H9 (cell line): Measurements from ENCODE around the gene PHACTR1. TPM values are rescaled to one million over a fixed set of nuclear protein-coding genes. Genes with fewer than 3 reads are reported as not detected.

ENCODE experiments used
- DNase-seq: peaks from one replicate; pipeline ENCODE4 v3.0.0-alpha.2; 2017
- H2AFZ ChIP-seq: one replicate; pipeline ENCODE4 v1.6.1; 2013; ENCODE audit warnings: mild to moderate bottlenecking, low read length, control low read depth, moderate library complexity
- H2AK5ac ChIP-seq: 2 replicates; pipeline ENCODE4 v1.6.1; 2013; ENCODE audit warnings: low read length, control low read depth, mixed read lengths; ENCODE audit not compliant: insufficient read length
- H2BK120ac ChIP-seq: one replicate; pipeline ENCODE4 v1.6.1; 2013; ENCODE audit warnings: low read depth, mild to moderate bottlenecking, low read length, control low read depth, inconsistent platforms; ENCODE audit not compliant: poor library complexity, severe bottlenecking
- H2BK12ac ChIP-seq: 2 replicates; pipeline ENCODE4 v1.6.1; 2013; ENCODE audit warnings: low read length, control low read depth, mixed read lengths, low read depth; ENCODE audit not compliant: insufficient read length
- H2BK15ac ChIP-seq: 2 replicates; pipeline ENCODE4 v1.6.1; 2013; ENCODE audit warnings: low read depth, low read length, control low read depth
- H2BK20ac ChIP-seq: one replicate; pipeline ENCODE4 v1.6.1; 2013; ENCODE audit warnings: low read depth, mild to moderate bottlenecking, low read length, control low read depth, inconsistent platforms; ENCODE audit not compliant: poor library complexity, severe bottlenecking
- H2BK5ac ChIP-seq: 2 replicates; pipeline ENCODE4 v1.6.1; 2013; ENCODE audit warnings: low read length, control low read depth, mixed read lengths; ENCODE audit not compliant: insufficient read length
- H3K14ac ChIP-seq: 2 replicates; pipeline ENCODE4 v1.6.1; 2013; ENCODE audit warnings: low read length, control low read depth; ENCODE audit not compliant: insufficient read depth
- H3K18ac ChIP-seq: 2 replicates; pipeline ENCODE4 v1.6.1; 2013; ENCODE audit warnings: low read depth, mild to moderate bottlenecking, mixed read lengths, low read length, control low read depth; ENCODE audit not compliant: insufficient read length
- H3K23ac ChIP-seq: 2 replicates; pipeline ENCODE4 v1.6.1; 2013; ENCODE audit warnings: low read length, control low read depth, mixed read lengths, low read depth; ENCODE audit not compliant: insufficient read length
- H3K23me2 ChIP-seq: 2 replicates; pipeline ENCODE4 v1.6.1; 2013; ENCODE audit warnings: low read depth, mild to moderate bottlenecking, mixed read lengths, low read length, control low read depth; ENCODE audit not compliant: insufficient read length, poor library complexity, severe bottlenecking
- H3K27ac ChIP-seq: 2 replicates; pipeline ENCODE4 v1.5.1; 2013; ENCODE audit warnings: low read length, control low read depth, mixed read lengths, low read depth; ENCODE audit not compliant: insufficient read length
- H3K27me3 ChIP-seq: 2 replicates; pipeline ENCODE4 v1.6.1; 2013; ENCODE audit warnings: low read length, control low read depth, inconsistent platforms; ENCODE audit not compliant: insufficient read depth
- H3K4ac ChIP-seq: 2 replicates; pipeline ENCODE4 v1.6.1; 2013; ENCODE audit warnings: low read depth, mild to moderate bottlenecking, control low read depth, inconsistent platforms, low read length, moderate library complexity
- H3K4me1 ChIP-seq: 2 replicates; pipeline ENCODE4 v1.6.1; 2013; ENCODE audit warnings: low read length, control low read depth, inconsistent platforms; ENCODE audit not compliant: insufficient read depth
- H3K4me2 ChIP-seq: 2 replicates; pipeline ENCODE4 v1.6.1; 2013; ENCODE audit warnings: low read length, control low read depth, mixed read lengths; ENCODE audit not compliant: insufficient read length, insufficient read depth
- H3K56ac ChIP-seq: 2 replicates; pipeline ENCODE4 v1.6.1; 2013; ENCODE audit warnings: low read depth, mild to moderate bottlenecking, mixed read lengths, low read length, control low read depth; ENCODE audit not compliant: insufficient read length
- H3K79me1 ChIP-seq: 2 replicates; pipeline ENCODE4 v1.6.1; 2013; ENCODE audit warnings: low read depth, mild to moderate bottlenecking, moderate library complexity, low read length, control low read depth, inconsistent platforms; ENCODE audit not compliant: insufficient read depth, poor library complexity, severe bottlenecking
- H3K79me2 ChIP-seq: 2 replicates; pipeline ENCODE4 v1.6.1; 2013; ENCODE audit warnings: low read length, control low read depth, inconsistent platforms; ENCODE audit not compliant: insufficient read depth
- H3K9ac ChIP-seq: 2 replicates; pipeline ENCODE4 v1.6.1; 2013; ENCODE audit warnings: low read length, control low read depth, mixed read lengths; ENCODE audit not compliant: insufficient read length; ENCODE audit errors: extremely low read depth
- H3K9me3 ChIP-seq: one replicate; pipeline ENCODE4 v1.6.1; 2013; ENCODE audit warnings: low read depth, low read length, inconsistent platforms; ENCODE audit not compliant: control insufficient read depth
- H3T11ph ChIP-seq: one replicate; pipeline ENCODE4 v1.6.1; 2013; ENCODE audit warnings: mild to moderate bottlenecking, low read length, control low read depth, inconsistent platforms
- H4K20me1 ChIP-seq: one replicate; pipeline ENCODE4 v1.6.1; 2013; ENCODE audit not compliant: control insufficient read depth, insufficient read length, insufficient read depth
- H4K5ac ChIP-seq: 2 replicates; pipeline ENCODE4 v1.6.1; 2013; ENCODE audit warnings: low read depth, mild to moderate bottlenecking, mixed read lengths, low read length, control low read depth; ENCODE audit not compliant: insufficient read length
- H4K8ac ChIP-seq: replicated peaks from 2 replicates; pipeline ENCODE4 v1.6.1; 2013; ENCODE audit warnings: low read length, control low read depth, mixed read lengths, low read depth; ENCODE audit not compliant: insufficient read length
- H4K91ac ChIP-seq: 2 replicates; pipeline ENCODE4 v1.6.1; 2013; ENCODE audit warnings: low read depth, mild to moderate bottlenecking, moderate library complexity, mixed read lengths, low read length, control low read depth; ENCODE audit not compliant: insufficient read length
- H3K27ac Mint-ChIP-seq, 3 experiments: 2 replicates in 2 of 3; 3 replicates in 1 of 3; pipeline ENCODE4 v1.8.0; 2020 to 2021; ENCODE audit warnings: mixed read lengths in 3 of 3, mild to moderate bottlenecking in 1 of 3, moderate library complexity in 1 of 3
- H3K27me3 Mint-ChIP-seq: 2 replicates; pipeline ENCODE4 v1.8.0; 2021; ENCODE audit warnings: low read depth, mild to moderate bottlenecking, moderate library complexity, mixed read lengths
- H3K36me3 Mint-ChIP-seq, 3 experiments: 2 replicates in 2 of 3; 3 replicates in 1 of 3; pipeline ENCODE4 v1.8.0; 2020 to 2021; ENCODE audit warnings: low read depth in 3 of 3, mixed read lengths in 3 of 3; ENCODE audit not compliant: insufficient read depth in 1 of 3
- H3K4me1 Mint-ChIP-seq, 2 experiments: 2 replicates each; pipeline ENCODE4 v1.8.0; 2020; ENCODE audit warnings: mixed read lengths in 2 of 2
- H3K4me3 Mint-ChIP-seq, 2 experiments: 2 replicates in 1 of 2; 3 replicates in 1 of 2; pipeline ENCODE4 v1.8.0; 2020 to 2021; ENCODE audit warnings: mild to moderate bottlenecking in 2 of 2, mixed read lengths in 2 of 2, moderate library complexity in 1 of 2
- H3K9me3 Mint-ChIP-seq, 2 experiments: 2 replicates in 1 of 2; 3 replicates in 1 of 2; pipeline ENCODE4 v1.8.0; 2020; ENCODE audit warnings: mild to moderate bottlenecking in 2 of 2, mixed read lengths in 2 of 2, moderate library complexity in 1 of 2
- CTCF ChIP-seq: fragments of 200-600 bp; sonication (generic); conservative IDR thresholded peaks from 3 replicates; pipeline ENCODE4 v1.8.0; 2021; ENCODE audit warnings: antibody characterized with exemption, mild to moderate bottlenecking
- WGBS: extraction: QIAGEN DNeasy Blood & Tissue Kit; methylation state at CpG from one replicate; pipeline ENCODE4 v1.1.7; 2013; ENCODE audit warnings: missing lambda C conversion rate, low lambda C conversion rate, mixed read lengths; ENCODE audit not compliant: insufficient read length; ENCODE audit errors: extremely low coverage; 5-methylcytosine and 5-hydroxymethylcytosine counted together
- total RNA-seq: library from RNA; stranded (reverse); gene quantifications from 2 replicates; pipeline ENCODE4 v1.2.1, GENCODE V29; 2021

The PHACTR1 gene
- total RNA-seq, 1 experiment from 2014 or later, result 15.9 TPM

- Mint-ChIP-seq H3K4me3 (no peak overlapping the region), H3K27ac (no peak overlapping the region), H3K27me3 (no peaks in the 10 kb centered on the region), H3K9me3 (no peaks in the 10 kb centered on the region), H3K4me1 (peaks cover 12 to 17% of the 10 kb centered on the region in 2 experiments), H3K36me3 (no peaks in the 10 kb centered on the region; a peak in 1 of 7 replicates)
- Histone ChIP-seq H3K27ac (no peak overlapping the region), H3K18ac (no peak overlapping the region), H3K9me3 (no peaks in the 10 kb centered on the region), H2BK12ac (no peak overlapping the region), H2BK5ac (no peak overlapping the region), H4K20me1 (no peaks in the 10 kb centered on the region), H3K23me2 (peaks cover 9% of the 10 kb centered on the region), H3K79me1 (no peaks in the 10 kb centered on the region), H3T11ph (no peak overlapping the region), H2AK5ac (no peak overlapping the region), H3K14ac (no peak overlapping the region), H4K5ac (no peak overlapping the region), H3K4me1 (peaks cover 3% of the 10 kb centered on the region), H4K91ac (no peak overlapping the region), H2BK15ac (no peak overlapping the region), H2BK120ac (no peak overlapping the region), H2AFZ (no peak overlapping the region), H3K79me2 (no peaks in the 10 kb centered on the region), H3K9ac (no peak overlapping the region), H3K4ac (no peak overlapping the region), H3K27me3 (no peaks in the 10 kb centered on the region), H4K8ac (no peak overlapping the region), H2BK20ac (no peak overlapping the region), H3K56ac (no peak overlapping the region), H3K23ac (no peak overlapping the region), H3K4me2 (no peak overlapping the region)
- no peak for DNase-seq
- TF ChIP-seq CTCF, result no peak
- WGBS, result no CpG with 5 or more reads among the region's 2 CpGs
Measured at GRCh38 chr6:13332349-13332706, 615.8 kb downstream of the PHACTR1 start.
